ENCODE measurements around the gene UBXN11. TPM values are rescaled to one million over a fixed set of nuclear protein-coding genes. Genes with fewer than 3 reads are reported as not detected.
A peak's percentile ranks its signal among the peaks of the same experiment; 100 is the strongest.

The UBXN11 gene
- total and polyA plus RNA-seq, 9 donors: 4.2 to 13.9 (median 10.2) TPM

DNA sequence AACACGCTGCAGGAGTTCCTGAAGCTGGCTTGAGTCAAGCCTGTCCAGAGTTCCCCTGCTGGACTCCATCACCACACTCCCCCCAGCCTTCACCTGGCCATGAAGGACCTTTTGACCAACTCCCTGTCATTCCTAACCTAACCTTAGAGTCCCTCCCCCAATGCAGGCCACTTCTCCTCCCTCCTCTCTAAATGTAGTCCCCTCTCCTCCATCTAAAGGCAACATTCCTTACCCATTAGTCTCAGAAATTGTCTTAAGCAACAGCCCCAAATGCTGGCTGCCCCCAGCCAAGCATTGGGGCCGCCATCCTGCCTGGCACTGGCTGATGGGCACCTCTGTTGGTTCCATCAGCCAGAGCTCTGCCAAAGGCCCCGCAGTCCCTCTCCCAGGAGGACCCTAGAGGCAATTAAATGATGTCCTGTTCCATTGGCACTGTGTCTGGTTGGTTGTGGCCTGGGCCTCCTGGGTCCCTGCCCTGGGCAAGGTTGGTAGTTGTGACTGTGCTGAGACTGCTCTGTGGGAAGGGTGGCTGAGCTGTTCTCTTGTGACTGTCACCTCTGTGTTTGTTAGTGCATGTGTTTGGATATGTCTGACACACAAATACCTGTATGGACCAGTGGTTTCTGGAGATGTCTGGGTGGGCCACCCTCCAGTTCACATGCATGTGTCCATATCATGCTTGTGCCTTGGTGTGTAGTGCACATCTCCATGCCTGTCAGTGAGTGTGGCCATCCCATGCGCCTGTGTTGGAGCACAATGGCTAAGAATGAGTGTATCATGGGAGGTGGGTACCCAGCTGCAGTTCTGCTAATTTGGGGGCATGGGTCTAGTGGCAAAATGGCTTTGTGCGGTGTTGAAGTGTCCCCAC lies 25.1 kb downstream of the UBXN11 start:
- peaks cover 34% of the 10 kb centered on the region for H3K36me3 ChIP-seq (ENCODE audit: control insufficient read depth, insufficient read depth, low read length)
- no peak for DNase-seq
- 82% methylated on average over 4 of the region's 5 CpGs for WGBS (ENCODE audit: insufficient coverage)
- no peak overlapping the region for H3K4me3 ChIP-seq (ENCODE audit: low read length)
- H3K9me3 ChIP-seq (replicated peaks; ENCODE audit: control insufficient read depth, low read depth, low read length): no peaks in the 10 kb centered on the region
- no peaks in the 10 kb centered on the region for H3K27me3 ChIP-seq (ENCODE audit: control insufficient read depth, insufficient read depth, low read length)
- H3K4me1 ChIP-seq (ENCODE audit: control insufficient read depth, insufficient read depth, low read length): peaks cover 64% of the 10 kb centered on the region
- peak overlapping the region; percentile 78 for H3K27ac ChIP-seq (ENCODE audit: low read length)

GRCh38 chr1:26280333-26281042 lies 25.9 kb downstream of the UBXN11 start:
- H3K27me3 ChIP-seq (ENCODE audit: control insufficient read depth, insufficient read depth, low read length): no peaks in the 10 kb centered on the region
- H3K4me3 ChIP-seq (ENCODE audit: low read length): peak overlapping the region; percentile 91
- DNase-seq: peak; percentile 36
- H3K9me3 ChIP-seq (replicated peaks; ENCODE audit: control insufficient read depth, low read depth, low read length): no peaks in the 10 kb centered on the region
- peak overlapping the region; percentile 91 for H3K27ac ChIP-seq (ENCODE audit: low read length)
- H3K4me1 ChIP-seq (ENCODE audit: control insufficient read depth, insufficient read depth, low read length): peaks cover 68% of the 10 kb centered on the region
- H3K36me3 ChIP-seq (ENCODE audit: control insufficient read depth, insufficient read depth, low read length): peaks cover 34% of the 10 kb centered on the region
- 19% methylated on average over 15 of the region's 20 CpGs for WGBS (ENCODE audit: insufficient coverage)

DNA sequence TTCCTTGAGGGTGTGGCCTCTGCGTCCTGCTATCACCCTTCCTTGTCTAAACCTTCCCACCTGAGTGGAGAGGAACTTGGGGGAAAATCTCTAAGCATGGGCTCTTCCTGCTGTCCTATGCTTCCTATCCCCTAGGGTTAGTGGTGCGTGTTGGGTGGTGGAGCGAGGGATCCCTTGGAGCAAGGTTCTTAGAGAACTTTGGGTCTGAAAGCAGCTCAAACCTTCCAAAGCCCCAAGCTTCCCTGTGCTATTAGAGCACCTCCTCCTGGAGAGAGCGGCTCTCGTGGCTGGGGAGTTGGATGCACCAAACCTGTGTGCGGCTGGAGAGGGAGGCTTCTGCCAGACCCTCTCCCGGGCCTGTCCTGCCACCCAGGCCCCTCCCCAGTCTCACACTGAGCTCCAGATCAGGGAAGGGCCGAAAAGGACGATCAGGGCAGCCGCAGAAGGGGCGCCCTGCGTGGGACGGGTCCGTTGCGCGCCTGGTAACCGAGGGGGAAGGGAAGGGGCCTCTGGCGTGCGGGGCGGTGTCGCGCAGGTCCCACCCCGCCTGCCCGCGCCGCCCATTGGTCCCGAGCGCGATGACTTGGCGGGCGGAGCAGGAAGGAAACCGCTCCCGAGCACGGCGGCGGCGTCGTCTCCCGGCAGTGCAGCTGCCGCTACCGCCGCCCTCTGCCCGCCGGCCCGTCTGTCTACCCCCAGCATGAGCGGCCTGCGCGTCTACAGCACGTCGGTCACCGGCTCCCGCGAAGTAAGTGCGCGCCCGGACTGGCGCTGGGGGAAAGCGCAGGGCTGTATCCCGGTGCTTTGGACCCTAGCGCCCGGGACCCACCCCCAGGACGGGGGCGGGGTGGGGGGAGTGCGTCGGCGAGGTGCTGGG lies 26.7 kb downstream of the UBXN11 start, which contains the start of gene SH3BGRL3:
Gene SH3BGRL3 (plus strand): TSS at position 631 of the 877 bp plus-strand sequence. CDS start 70 bp downstream, at position 701.
- DNase-seq: peak; percentile 94
- under 1% methylated on average over 55 of the region's 66 CpGs for WGBS (ENCODE audit: insufficient coverage)
- H3K36me3 ChIP-seq (ENCODE audit: control insufficient read depth, insufficient read depth, low read length): peaks cover 38% of the 10 kb centered on the region

DNA sequence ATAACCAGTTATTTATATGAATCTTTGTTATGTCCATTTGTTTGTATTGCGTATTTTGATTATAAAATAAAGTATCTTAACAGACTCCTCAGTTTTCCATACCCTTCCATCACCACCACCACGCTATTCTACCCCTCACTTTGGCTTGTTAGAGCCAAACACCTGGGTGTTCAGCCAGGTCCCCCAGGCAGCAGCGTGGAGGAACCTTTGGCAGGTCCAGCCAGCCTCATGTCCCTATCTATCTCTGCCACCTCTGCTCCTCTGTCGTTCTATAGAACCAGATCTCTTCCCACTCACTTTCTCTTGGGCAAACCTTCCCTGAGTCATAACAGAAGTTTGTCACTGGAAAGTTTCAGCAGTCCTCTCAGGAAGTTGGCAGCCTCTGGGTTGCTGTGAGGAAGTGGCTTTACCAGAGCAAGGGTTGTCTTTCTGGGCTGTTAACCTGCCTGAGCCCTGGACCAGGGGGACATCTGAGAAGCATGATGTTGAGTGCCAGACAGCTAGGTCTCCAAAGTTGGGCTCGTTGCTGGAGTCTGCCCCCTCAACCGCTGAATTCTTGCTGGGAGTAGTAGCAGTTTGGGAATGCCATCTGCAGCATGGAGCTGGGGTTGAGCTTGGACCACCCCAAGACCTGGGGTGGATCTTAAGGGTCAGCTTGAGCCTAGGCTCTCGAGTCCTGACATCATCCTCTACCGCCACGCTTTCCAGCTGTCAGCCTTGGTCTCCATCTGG lies 27.5 kb downstream of the UBXN11 start:
- Histone ChIP-seq H3K9me3 (replicated peaks; ENCODE audit: control insufficient read depth, low read depth, low read length) (no peaks in the 10 kb centered on the region), H3K4me3 (ENCODE audit: low read length) (peak overlapping the region; percentile 91), H3K27me3 (ENCODE audit: control insufficient read depth, insufficient read depth, low read length) (no peaks in the 10 kb centered on the region), H3K27ac (ENCODE audit: low read length) (peak overlapping the region; percentile 95), H3K36me3 (ENCODE audit: control insufficient read depth, insufficient read depth, low read length) (peaks cover 36% of the 10 kb centered on the region), H3K4me1 (ENCODE audit: control insufficient read depth, insufficient read depth, low read length) (peaks cover 62% of the 10 kb centered on the region)
- peak; percentile 79 for DNase-seq
- 52% methylated on average over 6 of the region's 9 CpGs for WGBS (ENCODE audit: insufficient coverage)

More for the DNA sequence above, 26.7 kb downstream of the UBXN11 start, which contains the start of gene SH3BGRL3:
- peak within 1 kb of the TSS; percentile 91 for H3K4me3 ChIP-seq (ENCODE audit: low read length)
- H3K9me3 ChIP-seq (replicated peaks; ENCODE audit: control insufficient read depth, low read depth, low read length): no peaks in the 10 kb centered on the region
- no peaks in the 10 kb centered on the region for H3K27me3 ChIP-seq (ENCODE audit: control insufficient read depth, insufficient read depth, low read length)
- H3K4me1 ChIP-seq (ENCODE audit: control insufficient read depth, insufficient read depth, low read length): peaks cover 65% of the 10 kb centered on the region
- H3K27ac ChIP-seq (ENCODE audit: low read length): peak within 1 kb of the TSS; percentile 95

DNA sequence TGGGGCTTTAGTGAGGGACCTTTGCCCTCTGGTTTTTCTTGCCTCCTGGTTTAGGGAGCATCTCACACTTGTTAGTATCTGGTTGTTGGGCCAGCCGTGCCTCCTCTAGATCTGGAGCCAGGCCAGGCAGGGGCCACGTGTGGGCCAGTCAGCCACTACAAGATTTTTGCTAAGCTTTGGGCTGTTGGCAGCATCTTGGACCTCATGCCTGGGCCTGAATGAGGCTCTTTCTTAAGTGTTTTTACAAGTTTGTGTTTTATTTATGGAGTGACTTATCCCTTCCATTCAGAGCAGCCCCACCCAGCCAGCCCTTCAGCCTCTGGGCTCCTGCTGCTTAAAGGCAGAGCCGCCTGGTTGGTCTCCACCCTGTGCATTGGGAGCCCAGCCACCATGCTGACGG lies 28.1 kb downstream of the UBXN11 start:
- DNase-seq: peak; percentile 36
- no peak overlapping the region for H3K4me3 ChIP-seq (ENCODE audit: low read length)
- H3K36me3 ChIP-seq (ENCODE audit: control insufficient read depth, insufficient read depth, low read length): peaks cover 35% of the 10 kb centered on the region
- H3K4me1 ChIP-seq (ENCODE audit: control insufficient read depth, insufficient read depth, low read length): peaks cover 62% of the 10 kb centered on the region
- WGBS (ENCODE audit: insufficient coverage): 27% methylated on average over 2 of the region's 4 CpGs
- no peaks in the 10 kb centered on the region for H3K27me3 ChIP-seq (ENCODE audit: control insufficient read depth, insufficient read depth, low read length)
- H3K27ac ChIP-seq (ENCODE audit: low read length): peak overlapping the region; percentile 7
- H3K9me3 ChIP-seq (replicated peaks; ENCODE audit: control insufficient read depth, low read depth, low read length): no peaks in the 10 kb centered on the region

DNA sequence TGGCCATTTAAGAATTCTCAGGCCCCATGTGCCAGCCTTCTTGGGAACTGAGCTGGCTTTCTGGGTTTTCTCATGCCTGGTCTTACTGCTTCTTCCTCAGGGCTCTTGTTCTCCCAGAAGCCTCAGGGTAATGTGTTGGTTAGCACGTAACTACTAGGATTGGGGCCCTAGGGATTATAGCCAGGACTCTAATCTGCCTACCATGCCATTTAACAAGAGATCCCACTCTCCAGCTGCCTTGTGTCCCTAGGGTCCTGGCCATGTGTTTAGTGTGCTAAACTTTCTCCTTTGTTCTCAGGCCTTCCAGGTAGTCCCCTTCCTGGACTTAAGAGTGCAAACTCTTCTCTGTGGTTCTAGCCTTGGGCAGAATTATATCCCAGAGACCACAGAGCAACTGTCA lies 28.7 kb downstream of the UBXN11 start:
- Histone ChIP-seq H3K27ac (ENCODE audit: low read length) (no peak overlapping the region), H3K9me3 (replicated peaks; ENCODE audit: control insufficient read depth, low read depth, low read length) (no peaks in the 10 kb centered on the region), H3K4me1 (ENCODE audit: control insufficient read depth, insufficient read depth, low read length) (peaks cover 57% of the 10 kb centered on the region), H3K27me3 (ENCODE audit: control insufficient read depth, insufficient read depth, low read length) (no peaks in the 10 kb centered on the region), H3K36me3 (ENCODE audit: control insufficient read depth, insufficient read depth, low read length) (peaks cover 36% of the 10 kb centered on the region), H3K4me3 (ENCODE audit: low read length) (no peak overlapping the region)
- no CpG with 5 or more reads among the region's 1 CpG for WGBS (ENCODE audit: insufficient coverage)
- DNase-seq: no peak

GRCh38 chr1:26277261-26277661 lies 29.2 kb downstream of the UBXN11 start:
- Histone ChIP-seq H3K4me1 (ENCODE audit: control insufficient read depth, insufficient read depth, low read length) (peaks cover 52% of the 10 kb centered on the region), H3K36me3 (ENCODE audit: control insufficient read depth, insufficient read depth, low read length) (peaks cover 34% of the 10 kb centered on the region)
- DNase-seq: no peak

DNA sequence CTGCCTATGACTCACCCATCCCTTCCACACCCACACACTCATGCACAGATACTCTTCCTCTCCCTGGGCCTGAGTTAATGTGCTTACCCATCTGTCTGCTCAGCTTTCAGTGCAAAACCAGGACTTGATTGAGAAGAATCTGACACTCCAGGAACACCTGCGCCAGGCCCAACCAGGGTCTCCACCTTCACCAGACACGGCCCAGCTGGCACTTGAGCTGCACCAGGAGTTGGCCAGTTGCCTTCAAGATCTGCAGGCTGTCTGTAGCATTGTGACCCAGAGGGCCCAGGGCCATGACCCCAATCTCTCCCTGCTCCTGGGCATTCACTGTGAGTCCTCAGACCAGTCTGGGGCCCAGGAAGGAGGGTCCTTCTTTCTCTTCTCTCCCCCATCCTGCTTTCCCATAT lies 30.0 kb downstream of the UBXN11 start:
- H3K9me3 ChIP-seq (replicated peaks; ENCODE audit: control insufficient read depth, low read depth, low read length): no peaks in the 10 kb centered on the region
- peaks cover 44% of the 10 kb centered on the region for H3K4me1 ChIP-seq (ENCODE audit: control insufficient read depth, insufficient read depth, low read length)
- 88% methylated on average over 2 of the region's 2 CpGs for WGBS (ENCODE audit: insufficient coverage)
- H3K27ac ChIP-seq (ENCODE audit: low read length): peak overlapping the region; percentile 72
- peaks cover 41% of the 10 kb centered on the region for H3K36me3 ChIP-seq (ENCODE audit: control insufficient read depth, insufficient read depth, low read length)
- no peaks in the 10 kb centered on the region for H3K27me3 ChIP-seq (ENCODE audit: control insufficient read depth, insufficient read depth, low read length)
- DNase-seq: no peak
- no peak overlapping the region for H3K4me3 ChIP-seq (ENCODE audit: low read length)

More at GRCh38 chr1:26277261-26277661, 29.2 kb downstream of the UBXN11 start:
- no peaks in the 10 kb centered on the region for H3K9me3 ChIP-seq (replicated peaks; ENCODE audit: control insufficient read depth, low read depth, low read length)
- H3K27ac ChIP-seq (ENCODE audit: low read length): no peak overlapping the region
- 100% methylated on average over 2 of the region's 3 CpGs for WGBS (ENCODE audit: insufficient coverage)
- H3K4me3 ChIP-seq (ENCODE audit: low read length): no peak overlapping the region
- no peaks in the 10 kb centered on the region for H3K27me3 ChIP-seq (ENCODE audit: control insufficient read depth, insufficient read depth, low read length)
